Dendritic cell treated with granulocyte-macrophage colony-stimulating factor and Interleukin-4, amounts not matched to agents 40 ng/mL and 50 ng/mL, for 4 days (primary cell): ENCODE data around the gene CFAP90.

Experiments used
- H3K27ac Mint-ChIP-seq: one replicate; pipeline ENCODE4 v1.8.0; 2022; ENCODE audit warnings: mild to moderate bottlenecking, mixed read lengths
- H3K27me3 Mint-ChIP-seq: one replicate; pipeline ENCODE4 v1.8.0; 2022; ENCODE audit warnings: mild to moderate bottlenecking, mixed read lengths
- H3K36me3 Mint-ChIP-seq: one replicate; pipeline ENCODE4 v1.8.0; 2022; ENCODE audit warnings: low read depth, mixed read lengths
- H3K4me1 Mint-ChIP-seq: one replicate; pipeline ENCODE4 v1.8.0; 2022; ENCODE audit warnings: low read depth, mixed read lengths
- H3K4me3 Mint-ChIP-seq: one replicate; pipeline ENCODE4 v1.8.0; 2022; ENCODE audit warnings: mild to moderate bottlenecking, moderate library complexity, mixed read lengths
- H3K9me3 Mint-ChIP-seq: one replicate; pipeline ENCODE4 v1.8.0; 2022; ENCODE audit warnings: mixed read lengths
- intact Hi-C: fragments of 100-400 bp; cut with micrococcal nuclease; formaldehyde crosslinking; loops from one replicate; pipeline ENCODE4 v1.15.0; 2022

Gene CFAP90

GRCh38 chr5:7825630-7826029 lies 25.3 kb downstream of the CFAP90 start:
- Mint-ChIP-seq H3K27me3 (peaks cover 3% of the 10 kb centered on the region), H3K27ac (no peak overlapping the region), H3K36me3 (no peaks in the 10 kb centered on the region), H3K4me3 (no peak overlapping the region), H3K9me3 (no peaks in the 10 kb centered on the region), H3K4me1 (peaks cover 7% of the 10 kb centered on the region)
- intact Hi-C loops: no loop called here

DNA sequence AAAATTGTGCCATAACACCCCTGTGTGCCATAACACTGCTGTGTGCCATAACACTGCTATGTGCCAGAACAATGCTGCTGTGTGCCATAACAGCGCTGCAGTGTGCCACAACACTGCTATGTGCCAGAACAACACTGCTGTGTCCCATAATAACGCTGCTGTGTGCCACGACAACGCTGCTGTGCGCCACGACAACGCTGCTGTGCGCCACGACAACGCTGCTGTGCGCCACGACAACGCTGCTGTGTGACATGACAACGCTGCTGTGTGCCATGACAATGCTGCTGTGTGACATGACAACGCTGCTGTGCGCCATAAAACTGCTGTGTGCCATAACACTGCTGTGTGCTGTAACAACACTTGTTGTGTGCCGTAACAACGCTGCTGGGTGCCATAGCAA lies 25.9 kb downstream of the CFAP90 start:
- Mint-ChIP-seq H3K4me1 (peaks cover 7% of the 10 kb centered on the region), H3K9me3 (no peaks in the 10 kb centered on the region), H3K36me3 (no peaks in the 10 kb centered on the region), H3K27ac (no peak overlapping the region), H3K4me3 (no peak overlapping the region), H3K27me3 (peaks cover 3% of the 10 kb centered on the region)
- intact Hi-C loops: no loop called here

DNA sequence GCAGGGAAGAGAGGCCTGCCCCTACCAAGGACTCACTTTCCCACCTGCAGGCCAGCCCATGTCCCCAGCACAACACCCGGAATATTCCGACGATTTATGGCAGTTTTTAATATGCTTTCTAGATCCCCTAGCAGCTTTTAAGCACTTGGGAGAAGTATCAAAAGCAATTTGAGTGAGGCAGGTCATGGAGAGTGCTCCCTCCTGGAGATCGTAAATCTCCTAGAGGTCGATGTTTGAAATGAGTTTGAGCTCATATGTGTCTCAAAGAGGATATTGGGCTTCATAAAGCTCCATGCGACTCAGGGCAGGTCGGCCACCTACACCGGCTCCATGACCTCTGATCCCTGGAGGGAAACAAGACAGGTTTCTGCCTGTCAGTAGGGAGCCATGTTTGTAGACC lies 27.3 kb downstream of the CFAP90 start:
- H3K36me3 Mint-ChIP-seq: no peaks in the 10 kb centered on the region
- H3K4me3 Mint-ChIP-seq: no peak overlapping the region
- H3K27me3 Mint-ChIP-seq: peaks cover 3% of the 10 kb centered on the region
- intact Hi-C loops: no loop called here
- no peaks in the 10 kb centered on the region for H3K9me3 Mint-ChIP-seq
- H3K4me1 Mint-ChIP-seq: peaks cover 7% of the 10 kb centered on the region
- no peak overlapping the region for H3K27ac Mint-ChIP-seq

DNA sequence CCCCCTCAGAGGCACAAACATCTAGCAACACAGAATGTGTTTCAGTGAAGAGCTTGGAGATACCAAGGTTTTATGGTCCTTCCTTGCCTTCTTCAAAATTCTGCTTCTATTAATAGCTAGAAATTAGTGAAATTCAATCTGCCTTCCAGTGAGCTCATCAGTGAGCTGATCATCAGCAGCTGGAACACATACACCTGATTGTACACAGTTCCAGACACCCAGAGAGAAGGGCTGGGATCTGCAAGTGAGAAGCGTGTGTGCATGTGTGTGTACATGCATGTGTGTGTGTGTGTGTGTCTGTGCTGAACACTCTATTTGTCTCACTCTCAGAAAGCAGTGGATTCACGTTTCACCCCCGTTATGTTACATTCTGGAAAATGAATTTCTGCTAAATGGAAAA lies 28.5 kb downstream of the CFAP90 start:
- intact Hi-C loops: no loop called here
- Mint-ChIP-seq H3K27ac (no peak overlapping the region), H3K36me3 (no peaks in the 10 kb centered on the region), H3K27me3 (peaks cover 3% of the 10 kb centered on the region), H3K4me3 (no peak overlapping the region), H3K9me3 (no peaks in the 10 kb centered on the region), H3K4me1 (peaks cover 7% of the 10 kb centered on the region)

GRCh38 chr5:7816535-7816901 lies 34.4 kb downstream of the CFAP90 start:
- no peak overlapping the region for H3K27ac Mint-ChIP-seq
- no peak overlapping the region for H3K4me3 Mint-ChIP-seq
- no peaks in the 10 kb centered on the region for H3K9me3 Mint-ChIP-seq
- peaks cover under 1% of the 10 kb centered on the region for H3K27me3 Mint-ChIP-seq
- intact Hi-C loops: loop anchor here (1.0 to 10.0 kb wide), 3 partner anchors 422 to 1052 kb away; partner anchors contain the start of gene ADCY2
- H3K36me3 Mint-ChIP-seq: no peaks in the 10 kb centered on the region
- peaks cover 15% of the 10 kb centered on the region for H3K4me1 Mint-ChIP-seq

- Mint-ChIP-seq H3K4me3 (no peak overlapping the region), H3K9me3 (no peaks in the 10 kb centered on the region), H3K36me3 (no peaks in the 10 kb centered on the region), H3K27ac (no peak overlapping the region), H3K4me1 (peaks cover 13% of the 10 kb centered on the region), H3K27me3 (no peaks in the 10 kb centered on the region)
- intact Hi-C loops: loop anchor here (1.0 to 10.0 kb wide), 3 partner anchors 421 to 1051 kb away; partner anchors contain the start of gene ADCY2
Measured at GRCh38 chr5:7815892-7816534, 34.9 kb downstream of the CFAP90 start.

GRCh38 chr5:7814816-7815215 lies 36.1 kb downstream of the CFAP90 start:
- Mint-ChIP-seq H3K27ac (no peak overlapping the region), H3K9me3 (no peaks in the 10 kb centered on the region), H3K4me3 (no peak overlapping the region), H3K4me1 (peaks cover 13% of the 10 kb centered on the region), H3K36me3 (no peaks in the 10 kb centered on the region), H3K27me3 (peaks cover 5% of the 10 kb centered on the region)
- intact Hi-C loops: loop anchor here (10.0 kb wide), 2 partner anchors 420 to 1050 kb away; partner anchors contain the start of gene ADCY2

DNA sequence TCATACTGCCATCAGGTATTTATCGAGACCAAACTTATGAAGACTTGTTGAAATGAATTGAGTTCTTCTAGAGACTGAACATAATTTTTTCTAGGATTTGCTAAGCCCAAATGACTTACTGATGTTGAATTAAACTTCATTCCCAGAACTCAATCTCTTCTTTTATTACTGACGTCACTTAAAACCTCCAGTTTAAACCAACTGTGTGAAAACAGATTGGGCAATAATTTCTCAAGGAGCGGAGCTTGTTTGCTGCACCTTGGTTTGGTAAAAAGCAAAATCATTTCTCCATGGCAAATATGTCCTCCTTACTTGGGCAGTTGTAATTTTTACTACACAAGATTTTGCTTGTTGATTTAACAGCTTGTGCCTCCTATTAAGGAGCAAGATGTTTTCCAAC lies 37.4 kb downstream of the CFAP90 start:
- Mint-ChIP-seq H3K4me3 (no peak overlapping the region), H3K4me1 (peaks cover 13% of the 10 kb centered on the region), H3K9me3 (no peaks in the 10 kb centered on the region), H3K36me3 (no peaks in the 10 kb centered on the region), H3K27me3 (peaks cover 5% of the 10 kb centered on the region), H3K27ac (no peak overlapping the region)
- intact Hi-C loops: loop anchor here (10.0 kb wide), 2 partner anchors 419 to 1049 kb away; partner anchors contain the start of gene ADCY2

DNA sequence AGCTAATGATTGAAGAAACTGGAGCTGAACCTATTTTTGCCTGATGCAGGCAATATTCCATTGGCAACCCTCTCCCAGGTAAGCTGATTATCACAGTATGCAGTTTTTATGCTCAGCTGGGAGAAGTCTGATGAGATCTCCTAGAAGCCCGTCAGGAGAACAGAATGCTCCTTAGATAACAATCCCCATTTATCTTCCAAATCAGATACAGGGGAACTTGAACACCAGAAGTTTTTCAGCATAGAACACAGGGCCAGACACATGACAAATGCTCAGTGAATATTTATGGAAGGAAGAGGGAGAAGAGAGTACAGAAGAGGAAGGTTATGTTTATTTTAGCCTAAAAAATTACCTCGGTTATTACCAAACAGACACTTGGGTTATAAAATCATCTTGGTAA lies 37.9 kb downstream of the CFAP90 start:
- intact Hi-C loops: loop anchor here (10.0 kb wide), 2 partner anchors 418 to 1048 kb away; partner anchors contain the start of gene ADCY2
- H3K27me3 Mint-ChIP-seq: peaks cover 5% of the 10 kb centered on the region
- H3K4me1 Mint-ChIP-seq: peaks cover 13% of the 10 kb centered on the region
- no peak overlapping the region for H3K27ac Mint-ChIP-seq
- H3K36me3 Mint-ChIP-seq: no peaks in the 10 kb centered on the region
- no peak overlapping the region for H3K4me3 Mint-ChIP-seq
- H3K9me3 Mint-ChIP-seq: no peaks in the 10 kb centered on the region

GRCh38 chr5:7811715-7812114 lies 39.2 kb downstream of the CFAP90 start:
- no peak overlapping the region for H3K4me3 Mint-ChIP-seq
- intact Hi-C loops: loop anchor here (10.0 kb wide), 2 partner anchors 417 to 1047 kb away; partner anchors contain the start of gene ADCY2
- H3K4me1 Mint-ChIP-seq: peaks cover 13% of the 10 kb centered on the region
- no peak overlapping the region for H3K27ac Mint-ChIP-seq
- H3K9me3 Mint-ChIP-seq: no peaks in the 10 kb centered on the region
- no peaks in the 10 kb centered on the region for H3K36me3 Mint-ChIP-seq
- H3K27me3 Mint-ChIP-seq: peaks cover 5% of the 10 kb centered on the region

GRCh38 chr5:7808998-7809397 lies 41.9 kb downstream of the CFAP90 start:
- H3K27ac Mint-ChIP-seq: no peak overlapping the region
- no peaks in the 10 kb centered on the region for H3K36me3 Mint-ChIP-seq
- H3K4me3 Mint-ChIP-seq: no peak overlapping the region
- peaks cover 4% of the 10 kb centered on the region for H3K4me1 Mint-ChIP-seq
- intact Hi-C loops: no loop called here
- no peaks in the 10 kb centered on the region for H3K9me3 Mint-ChIP-seq
- peaks cover 5% of the 10 kb centered on the region for H3K27me3 Mint-ChIP-seq

DNA sequence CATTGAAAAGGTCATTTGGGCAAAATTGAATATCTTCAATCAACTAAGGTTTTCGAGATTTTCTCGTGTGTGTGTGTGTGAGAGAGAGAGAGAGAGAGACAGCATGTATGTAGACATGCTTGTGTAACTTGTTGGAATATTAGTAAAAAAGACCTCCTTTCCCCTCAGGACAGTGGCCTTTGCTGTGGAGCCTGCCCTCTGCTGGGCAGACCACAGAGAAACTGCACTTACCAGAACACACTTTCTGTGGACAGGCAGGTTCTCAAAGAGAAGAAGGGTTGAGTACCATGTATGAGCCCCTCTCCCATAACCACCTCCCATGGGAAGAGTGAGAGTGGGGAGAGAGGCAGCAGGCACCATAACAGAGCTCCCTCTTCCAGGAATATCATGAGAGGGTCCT lies 45.6 kb downstream of the CFAP90 start:
- Mint-ChIP-seq H3K4me3 (no peak overlapping the region), H3K27ac (no peak overlapping the region), H3K27me3 (peaks cover 3% of the 10 kb centered on the region), H3K4me1 (peaks cover 7% of the 10 kb centered on the region), H3K9me3 (no peaks in the 10 kb centered on the region), H3K36me3 (no peaks in the 10 kb centered on the region)
- intact Hi-C loops: no loop called here

DNA sequence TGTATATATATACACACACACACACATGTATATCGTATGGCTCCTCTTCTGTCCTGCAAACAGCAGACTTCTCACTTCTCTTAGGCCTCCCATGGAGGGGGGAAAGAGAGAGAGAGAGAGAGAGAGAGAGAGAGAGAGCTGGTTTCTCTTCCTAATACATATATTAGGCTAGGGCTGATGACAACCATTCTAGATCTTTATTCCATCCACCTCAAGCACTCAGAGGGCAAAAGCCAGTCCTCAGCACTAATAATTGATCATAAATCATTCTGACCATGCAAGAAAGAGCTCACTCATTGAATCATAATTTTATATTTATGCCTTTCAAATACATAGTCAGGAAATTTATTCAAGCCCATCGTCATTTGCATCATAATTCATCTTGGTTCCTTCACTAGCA lies 47.0 kb downstream of the CFAP90 start:
- Mint-ChIP-seq H3K4me3 (no peak overlapping the region), H3K27ac (no peak overlapping the region), H3K9me3 (no peaks in the 10 kb centered on the region), H3K4me1 (peaks cover 7% of the 10 kb centered on the region), H3K27me3 (no peaks in the 10 kb centered on the region), H3K36me3 (no peaks in the 10 kb centered on the region)
- intact Hi-C loops: no loop called here

DNA sequence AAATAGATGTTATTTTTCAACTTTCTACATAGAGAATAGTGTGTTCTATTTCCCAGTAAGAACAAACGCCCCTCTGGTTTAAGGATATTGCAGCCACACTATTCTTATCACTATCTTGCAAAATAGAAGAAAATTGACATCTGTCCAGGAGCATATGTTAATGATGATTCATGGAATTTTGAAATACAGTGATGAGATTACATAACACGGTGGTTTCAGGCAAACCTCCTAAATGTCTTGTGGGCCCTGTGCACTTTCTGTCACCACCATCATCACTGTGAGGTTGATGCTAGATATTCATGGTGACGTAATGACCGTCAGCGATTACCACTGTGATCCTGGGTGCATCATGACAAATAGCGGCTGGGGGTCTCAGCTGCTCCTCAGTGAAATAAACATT lies 48.1 kb downstream of the CFAP90 start:
- peaks cover 7% of the 10 kb centered on the region for H3K4me1 Mint-ChIP-seq
- intact Hi-C loops: no loop called here
- H3K9me3 Mint-ChIP-seq: no peaks in the 10 kb centered on the region
- H3K4me3 Mint-ChIP-seq: no peak overlapping the region
- H3K27me3 Mint-ChIP-seq: peaks cover 2% of the 10 kb centered on the region
- H3K27ac Mint-ChIP-seq: no peak overlapping the region
- no peaks in the 10 kb centered on the region for H3K36me3 Mint-ChIP-seq
